ENCODE measurements around the gene GUCA1C. TPM values are rescaled to one million over a fixed set of nuclear protein-coding genes. Genes with fewer than 3 reads are reported as not detected.

GUCA1C gene
- total and polyA plus RNA-seq, 2 of the 8 experiments (the other 6 are each of a cell fraction or from before 2014, with no cell fraction given): not detected

- TF ChIP-seq EZH2 (IDR thresholded peaks at IDR 0.05; ENCODE audit: low read depth, low read length, severe bottlenecking) (no peak), RNF2 (IDR thresholded peaks at IDR 0.05; ENCODE audit: borderline replicate concordance, low read depth, low read length, missing control alignments, poor library complexity, severe bottlenecking) (no peak), CTBP2 (IDR thresholded peaks at IDR 0.05; ENCODE audit: borderline replicate concordance, insufficient read depth, insufficient read length, low read length) (no peak)
- no peak for FAIRE-seq
- no peak overlapping the region for H3K23ac ChIP-seq (ENCODE audit: insufficient read length)
- H3K56ac ChIP-seq (replicated peaks; ENCODE audit: insufficient read length, low read depth, low read length): no peak overlapping the region
- peaks cover 0 to 3% (median 0%) of the 10 kb centered on the region in 4 experiments; a peak in 2 of 7 replicates for H3K4me1 ChIP-seq (replicated peaks in 1 of 4; ENCODE audit: control insufficient read depth in 3 of 4, insufficient read depth in 4 of 4, low read length in 3 of 4)
- H2BK5ac ChIP-seq (ENCODE audit: low read depth, low read length): no peak overlapping the region
- no peak overlapping the region for H3K18ac ChIP-seq (ENCODE audit: extremely low read depth, low read length)
- H2BK120ac ChIP-seq (replicated peaks; ENCODE audit: low read depth, low read length): no peak overlapping the region
- no peaks in the 10 kb centered on the region for H3K79me1 ChIP-seq (ENCODE audit: low read depth, low read length)
- H2AK5ac ChIP-seq (ENCODE audit: low read depth, low read length): no peak overlapping the region
- H4K8ac ChIP-seq (ENCODE audit: extremely low read depth, insufficient read depth, low read length): no peak overlapping the region
- H3K4me3 ChIP-seq (ENCODE audit: extremely low read depth in 1 of 4, insufficient read depth in 2 of 4, low read depth in 3 of 4, low read length in 4 of 4): no peak overlapping the region
- H4K5ac ChIP-seq (ENCODE audit: insufficient read length, low read depth, low read length): no peak overlapping the region
- H2AFZ ChIP-seq (ENCODE audit: low read length): no peak overlapping the region
- 0% methylated on average over 1 of the region's 1 CpG; no CpG with 5 or more reads in 1 of the 2 experiments for WGBS, 2 experiments (ENCODE audit: extremely low coverage in 1 of 2, insufficient coverage in 1 of 2, insufficient read length in 1 of 2, insufficient replicate concordance in 2 of 2, low coverage in 1 of 2, low lambda C conversion rate in 2 of 2, missing lambda C conversion rate in 1 of 2)
- H2BK20ac ChIP-seq (ENCODE audit: low read length): no peak overlapping the region
- CTCF ChIA-PET (ENCODE audit: partially characterized antibody): interaction anchor here (0.7 to 1.7 kb wide), 2 partner anchors 63 to 219 kb away, joined by 3 to 5 read pairs; no protein-coding TSS in a partner anchor
- no peak overlapping the region for H3K9ac ChIP-seq (replicated peaks in 1 of 4; ENCODE audit: extremely low read depth in 1 of 4, low read depth in 3 of 4, low read length in 3 of 4)
- no peaks in the 10 kb centered on the region for H3K79me2 ChIP-seq (ENCODE audit: control insufficient read depth in 1 of 2, insufficient read depth in 2 of 2, low read length in 2 of 2)
- H4K91ac ChIP-seq (replicated peaks; ENCODE audit: insufficient read length, low read length): no peak overlapping the region
- no peak overlapping the region for H3K27ac ChIP-seq (ENCODE audit: low read depth, low read length)
- no peaks in the 10 kb centered on the region for H4K20me1 ChIP-seq (replicated peaks in 1 of 2; ENCODE audit: control insufficient read depth in 1 of 2, insufficient read depth in 2 of 2, low read length in 2 of 2)
- H3K27me3 ChIP-seq (replicated peaks in 1 of 4; ENCODE audit: control insufficient read depth in 3 of 4, extremely low read depth in 1 of 4, insufficient read depth in 3 of 4, low read length in 3 of 4): no peaks in the 10 kb centered on the region
- no peak for DNase-seq (ENCODE audit: low read depth in 1 of 2, low spot score in 2 of 2)
- H3K23me2 ChIP-seq (ENCODE audit: low read depth, low read length): no peaks in the 10 kb centered on the region
- no peaks in the 10 kb centered on the region for H3K9me3 ChIP-seq (ENCODE audit: insufficient read depth in 2 of 2, low read depth in 1 of 2, low read length in 1 of 2)
- no peak overlapping the region for H2BK12ac ChIP-seq (ENCODE audit: low read depth, low read length)
- no peaks in the 10 kb centered on the region for H3K36me3 ChIP-seq (ENCODE audit: control insufficient read depth in 2 of 4, insufficient read depth in 4 of 4, low read length in 3 of 4)
- H3K4me2 ChIP-seq (ENCODE audit: insufficient read depth in 1 of 2, low read depth in 2 of 2, low read length in 2 of 2): no peak overlapping the region
- no peak overlapping the region for H3K4ac ChIP-seq (replicated peaks; ENCODE audit: insufficient read length, low read depth, low read length)
- H2BK15ac ChIP-seq (ENCODE audit: low read length): no peak overlapping the region
- POLR2A ChIA-PET (ENCODE audit: partially characterized antibody): no interaction called here
- no peak overlapping the region for H3K14ac ChIP-seq (ENCODE audit: insufficient read length)
These were observed 70.3 kb downstream of the GUCA1C start for GRCh38 chr3:108883373-108883772.
